Adrenal gland (tissue), 5 donors: ENCODE data around the gene TBC1D1.

Experiments used
- POLR2A ChIP-seq, 2 donors: fragments of 450-650 bp; IDR thresholded peaks; one replicate each; pipeline ENCODE4 v1.6.1; 2017; ENCODE audit warnings: antibody characterized with exemption in 2 of 2, mild to moderate bottlenecking in 2 of 2, moderate library complexity in 1 of 2
- TF ChIP-seq, protein P1 (sequence below), 6 experiments: fragments of 450-650 bp in 4 of 6; fragments of 200-600 bp in 2 of 6; sonication (generic) in 1 of 6; IDR thresholded peaks; 1 replicate in 5 of 6; 2 replicates in 1 of 6; pipeline versions ENCODE4 v1.5.1 to v1.8.0; 2016 to 2021; ENCODE audit warnings: antibody characterized with exemption in 6 of 6, mild to moderate bottlenecking in 2 of 6, moderate library complexity in 1 of 6
- donor health status: DM: no; HTN: no; CAD: no.

DNA sequence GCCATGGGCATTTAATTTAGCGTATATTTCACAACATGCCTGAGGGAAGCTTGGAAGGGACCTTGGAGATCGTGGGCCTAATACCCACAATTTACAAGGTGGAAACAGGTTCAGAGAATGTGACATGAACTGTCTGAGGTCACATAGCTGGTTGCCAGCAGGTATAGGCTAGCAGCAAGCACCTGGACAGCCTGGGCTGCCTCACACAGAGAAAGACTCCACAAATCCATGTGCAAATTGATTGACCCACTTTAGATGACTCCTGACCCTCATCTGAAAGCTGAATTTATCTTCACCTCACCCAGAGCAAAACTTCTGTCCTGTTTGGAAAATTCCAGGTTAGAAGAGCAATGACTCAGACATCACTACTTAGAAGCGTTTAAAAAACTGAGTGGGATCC lies 75.2 kb downstream of the TBC1D1 start:
- TF ChIP-seq, protein P1, sequence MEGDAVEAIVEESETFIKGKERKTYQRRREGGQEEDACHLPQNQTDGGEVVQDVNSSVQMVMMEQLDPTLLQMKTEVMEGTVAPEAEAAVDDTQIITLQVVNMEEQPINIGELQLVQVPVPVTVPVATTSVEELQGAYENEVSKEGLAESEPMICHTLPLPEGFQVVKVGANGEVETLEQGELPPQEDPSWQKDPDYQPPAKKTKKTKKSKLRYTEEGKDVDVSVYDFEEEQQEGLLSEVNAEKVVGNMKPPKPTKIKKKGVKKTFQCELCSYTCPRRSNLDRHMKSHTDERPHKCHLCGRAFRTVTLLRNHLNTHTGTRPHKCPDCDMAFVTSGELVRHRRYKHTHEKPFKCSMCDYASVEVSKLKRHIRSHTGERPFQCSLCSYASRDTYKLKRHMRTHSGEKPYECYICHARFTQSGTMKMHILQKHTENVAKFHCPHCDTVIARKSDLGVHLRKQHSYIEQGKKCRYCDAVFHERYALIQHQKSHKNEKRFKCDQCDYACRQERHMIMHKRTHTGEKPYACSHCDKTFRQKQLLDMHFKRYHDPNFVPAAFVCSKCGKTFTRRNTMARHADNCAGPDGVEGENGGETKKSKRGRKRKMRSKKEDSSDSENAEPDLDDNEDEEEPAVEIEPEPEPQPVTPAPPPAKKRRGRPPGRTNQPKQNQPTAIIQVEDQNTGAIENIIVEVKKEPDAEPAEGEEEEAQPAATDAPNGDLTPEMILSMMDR (IDR thresholded peaks at IDR 0.05): no peak
- no peak for TF ChIP-seq POLR2A (IDR thresholded peaks at IDR 0.05)
